Vagina (tissue), 2 donors: Measurements from ENCODE around the gene BUD31.

ENCODE experiments used
- POLR2A ChIP-seq, 2 donors: fragments of 450-650 bp; IDR thresholded peaks; one replicate each; pipeline ENCODE4 v1.6.1; 2017; ENCODE audit warnings: antibody characterized with exemption in 2 of 2, mild to moderate bottlenecking in 2 of 2, moderate library complexity in 2 of 2
- POLR2AphosphoS5 ChIP-seq, 2 donors: sonication (generic); formaldehyde crosslinking; IDR thresholded peaks; one replicate each; pipeline ENCODE4 v1.9.0; 2017; ENCODE audit warnings: antibody characterized with exemption in 2 of 2, mild to moderate bottlenecking in 2 of 2, low read depth in 1 of 2; ENCODE audit not compliant: insufficient read depth in 1 of 2
- TF ChIP-seq, protein P1 (sequence below), 3 experiments: fragments of 450-650 bp in 2 of 3; fragments of 200-600 bp in 1 of 3; sonication (generic) in 1 of 3; IDR thresholded peaks; one replicate each; pipeline ENCODE4 v1.5.1; 2017 to 2019; ENCODE audit warnings: antibody characterized with exemption in 3 of 3, mild to moderate bottlenecking in 2 of 3, moderate library complexity in 2 of 3

GRCh38 chr7:99422186-99422585 is 13.4 kb downstream of the BUD31 start:
- TF ChIP-seq, protein P1, sequence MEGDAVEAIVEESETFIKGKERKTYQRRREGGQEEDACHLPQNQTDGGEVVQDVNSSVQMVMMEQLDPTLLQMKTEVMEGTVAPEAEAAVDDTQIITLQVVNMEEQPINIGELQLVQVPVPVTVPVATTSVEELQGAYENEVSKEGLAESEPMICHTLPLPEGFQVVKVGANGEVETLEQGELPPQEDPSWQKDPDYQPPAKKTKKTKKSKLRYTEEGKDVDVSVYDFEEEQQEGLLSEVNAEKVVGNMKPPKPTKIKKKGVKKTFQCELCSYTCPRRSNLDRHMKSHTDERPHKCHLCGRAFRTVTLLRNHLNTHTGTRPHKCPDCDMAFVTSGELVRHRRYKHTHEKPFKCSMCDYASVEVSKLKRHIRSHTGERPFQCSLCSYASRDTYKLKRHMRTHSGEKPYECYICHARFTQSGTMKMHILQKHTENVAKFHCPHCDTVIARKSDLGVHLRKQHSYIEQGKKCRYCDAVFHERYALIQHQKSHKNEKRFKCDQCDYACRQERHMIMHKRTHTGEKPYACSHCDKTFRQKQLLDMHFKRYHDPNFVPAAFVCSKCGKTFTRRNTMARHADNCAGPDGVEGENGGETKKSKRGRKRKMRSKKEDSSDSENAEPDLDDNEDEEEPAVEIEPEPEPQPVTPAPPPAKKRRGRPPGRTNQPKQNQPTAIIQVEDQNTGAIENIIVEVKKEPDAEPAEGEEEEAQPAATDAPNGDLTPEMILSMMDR (IDR thresholded peaks at IDR 0.05), result no peak
- TF ChIP-seq POLR2AphosphoS5 (IDR thresholded peaks at IDR 0.05; ENCODE audit: insufficient read depth in 1 of 2, low read depth in 1 of 2), result no peak
- TF ChIP-seq POLR2A (IDR thresholded peaks at IDR 0.05), result no peak
